Astrocyte of the cerebellum (primary cell): ENCODE measurements around the gene TAF1C.

ENCODE experiments used
- DNase-seq: peaks from one replicate; pipeline ENCODE4 v3.0.0-alpha.2; 2011; ENCODE audit warnings: low read depth
- H3K4me3 ChIP-seq: 2 replicates; pipeline ENCODE4 v1.5.1; 2011; ENCODE audit warnings: mild to moderate bottlenecking, low read depth, low read length, moderate library complexity
- CTCF ChIP-seq: IDR thresholded peaks from 2 replicates; pipeline ENCODE4 v1.5.1; 2012; ENCODE audit warnings: low read length, low read depth, moderate library complexity, mild to moderate bottlenecking; ENCODE audit errors: missing control alignments
- in situ Hi-C: cut with HindIII; loops from 2 replicates; pipeline ENCODE4 v1.10.0; 2017; ENCODE audit warnings: low sequenced_read_pairs

The TAF1C gene

GRCh38 chr16:84141143-84141670 lies 45.6 kb downstream of the TAF1C start:
- in situ Hi-C loops = no loop called here
- no peak for TF ChIP-seq CTCF
- no peak for DNase-seq
- H3K4me3 ChIP-seq = no peak overlapping the region

GRCh38 chr16:84139628-84140258 lies 47.1 kb downstream of the TAF1C start:
- no peak overlapping the region for H3K4me3 ChIP-seq
- TF ChIP-seq CTCF = no peak
- no peak for DNase-seq
- in situ Hi-C loops = loop anchor here (5.0 kb wide), 3 partner anchors 52 to 98 kb away; partner anchors contain the start of gene ADAD2

- in situ Hi-C loops = loop anchor here (5.0 kb wide), 3 partner anchors 52 to 98 kb away; partner anchors contain the start of gene ADAD2
- no peak overlapping the region for H3K4me3 ChIP-seq
- TF ChIP-seq CTCF = no peak
- peak; percentile 26 for DNase-seq
Observed at GRCh38 chr16:84138824-84139627, 47.8 kb downstream of the TAF1C start.

GRCh38 chr16:84138500-84138823 lies 48.4 kb downstream of the TAF1C start:
- no peak for TF ChIP-seq CTCF
- H3K4me3 ChIP-seq = no peak overlapping the region
- in situ Hi-C loops = loop anchor here (5.0 kb wide), 3 partner anchors 51 to 99 kb away; partner anchors contain the start of gene ADAD2
- DNase-seq = no peak

GRCh38 chr16:84137769-84138357 lies 49.0 kb downstream of the TAF1C start:
- no peak overlapping the region for H3K4me3 ChIP-seq
- in situ Hi-C loops = loop anchor here (5.0 kb wide), 3 partner anchors 51 to 99 kb away; partner anchors contain the start of gene ADAD2
- no peak for DNase-seq
- TF ChIP-seq CTCF = no peak

- no peak overlapping the region for H3K4me3 ChIP-seq
- in situ Hi-C loops = loop anchor here (5.0 kb wide), 3 partner anchors 50 to 100 kb away; partner anchors contain the start of gene ADAD2
- TF ChIP-seq CTCF = no peak
- no peak for DNase-seq
Observed at GRCh38 chr16:84137287-84137686, 49.6 kb downstream of the TAF1C start.
